ENCODE measurements around the gene SRMS.

The SRMS gene

DNA sequence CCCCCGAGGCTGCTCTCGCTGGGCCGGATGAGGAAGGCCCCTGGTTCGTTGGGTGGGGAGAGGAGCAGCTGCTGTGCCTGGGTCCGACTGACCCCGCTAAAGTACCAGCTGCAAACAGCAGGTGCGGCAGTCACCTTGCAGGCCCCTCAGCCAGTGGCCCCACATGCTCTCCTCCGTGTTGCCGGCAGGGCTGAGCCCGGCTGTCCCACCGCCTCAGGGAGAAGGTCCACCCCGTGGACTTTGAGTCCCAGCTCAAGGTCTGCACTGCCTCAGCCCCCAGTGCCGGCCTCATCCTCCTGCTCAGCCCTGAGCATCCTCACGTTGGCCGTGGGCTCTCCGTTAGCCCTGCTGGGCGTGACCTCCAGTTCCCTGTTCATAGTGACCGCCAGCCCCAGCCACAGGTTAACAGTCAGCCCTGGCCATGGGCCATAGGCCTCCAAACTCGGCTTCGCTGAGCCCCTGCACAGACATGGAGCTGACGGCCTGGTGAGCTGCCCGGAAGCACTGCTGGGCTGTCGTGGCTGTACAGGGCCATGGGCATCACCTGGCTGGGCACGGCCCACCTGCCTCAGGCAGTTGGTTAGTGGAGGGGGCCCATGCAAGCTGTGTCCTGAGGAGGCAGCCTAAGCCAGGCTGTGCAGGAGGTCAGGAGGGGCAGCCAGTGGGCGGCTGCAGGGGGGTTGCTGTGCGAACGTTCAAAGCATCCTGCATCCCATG is 3.1 kb downstream of the SRMS start:
- Histone ChIP-seq H3K27me3 (ENCODE audit: control insufficient read depth in 1 of 2, insufficient read depth in 2 of 2, low read length in 2 of 2) (peaks cover 33 to 40% of the 10 kb centered on the region in 2 donors), H3K27ac (ENCODE audit: low read depth, low read length) (no peak overlapping the region), H3K4me1 (ENCODE audit: control insufficient read depth in 1 of 2, insufficient read depth in 2 of 2, low read length in 2 of 2) (peaks cover 0 to 18% of the 10 kb centered on the region in 2 donors), H3K36me3 (ENCODE audit: control insufficient read depth in 1 of 2, insufficient read depth in 2 of 2, low read length in 2 of 2) (no peaks in the 10 kb centered on the region), H3K9me3 (ENCODE audit: control insufficient read depth in 1 of 2, low read length in 2 of 2) (no peaks in the 10 kb centered on the region), H3K9ac (ENCODE audit: low read depth in 1 of 2, low read length in 2 of 2) (no peak overlapping the region), H3K4me3 (ENCODE audit: low read depth in 1 of 2, low read length in 2 of 2) (no peak overlapping the region)

DNA sequence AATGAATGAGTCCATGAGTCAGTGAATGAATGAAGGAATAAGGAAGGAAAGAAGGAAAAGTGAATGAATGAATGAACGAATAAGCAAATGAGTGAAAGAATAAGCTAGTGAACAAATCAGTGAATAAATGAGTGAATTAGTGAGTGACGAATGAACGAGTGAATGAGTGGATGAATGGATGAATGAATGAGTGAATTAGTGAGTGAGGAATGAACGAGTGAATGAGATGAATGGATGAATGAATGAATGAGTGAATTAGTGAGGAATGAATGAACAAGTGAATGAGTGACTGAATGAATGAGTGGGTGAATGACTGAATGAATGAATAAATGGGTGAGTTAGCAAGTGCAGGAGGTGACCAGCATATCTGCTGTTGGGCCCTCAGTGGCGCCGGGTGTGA is 3.8 kb downstream of the SRMS start:
- Histone ChIP-seq H3K27ac (ENCODE audit: low read depth, low read length) (no peak overlapping the region), H3K27me3 (ENCODE audit: control insufficient read depth in 1 of 2, insufficient read depth in 2 of 2, low read length in 2 of 2) (peaks cover 31 to 38% of the 10 kb centered on the region in 2 donors), H3K4me3 (ENCODE audit: low read depth in 1 of 2, low read length in 2 of 2) (no peak overlapping the region), H3K36me3 (ENCODE audit: control insufficient read depth in 1 of 2, insufficient read depth in 2 of 2, low read length in 2 of 2) (no peaks in the 10 kb centered on the region), H3K9ac (ENCODE audit: low read depth in 1 of 2, low read length in 2 of 2) (no peak overlapping the region), H3K4me1 (ENCODE audit: control insufficient read depth in 1 of 2, insufficient read depth in 2 of 2, low read length in 2 of 2) (peaks cover 0 to 22% of the 10 kb centered on the region in 2 donors), H3K9me3 (ENCODE audit: control insufficient read depth in 1 of 2, low read length in 2 of 2) (no peaks in the 10 kb centered on the region)

DNA sequence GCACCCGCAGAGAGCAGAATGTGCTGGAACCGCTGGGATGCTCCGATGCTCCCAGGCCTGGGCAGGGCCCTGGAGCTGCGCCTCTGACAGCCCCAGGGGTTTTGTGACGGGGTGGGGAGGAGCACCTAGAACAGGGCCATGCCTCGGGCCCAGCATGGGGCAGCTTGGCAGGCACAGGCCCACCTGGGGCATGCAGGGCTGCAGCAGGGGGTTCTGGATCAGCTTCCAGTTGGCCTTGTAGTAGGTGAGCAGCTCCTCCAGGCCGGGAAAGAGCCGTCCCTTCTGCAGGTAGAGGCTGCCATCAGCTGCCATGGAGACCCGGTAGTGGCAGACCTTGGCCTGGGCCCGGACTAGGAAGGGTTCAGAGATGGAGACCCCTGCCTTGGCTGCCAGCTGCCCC is 4.4 kb downstream of the SRMS start:
- Histone ChIP-seq H3K4me3 (ENCODE audit: low read depth in 1 of 2, low read length in 2 of 2) (no peak overlapping the region), H3K27ac (ENCODE audit: low read depth, low read length) (no peak overlapping the region), H3K9me3 (ENCODE audit: control insufficient read depth in 1 of 2, low read length in 2 of 2) (no peaks in the 10 kb centered on the region), H3K9ac (ENCODE audit: low read depth in 1 of 2, low read length in 2 of 2) (no peak overlapping the region), H3K27me3 (ENCODE audit: control insufficient read depth in 1 of 2, insufficient read depth in 2 of 2, low read length in 2 of 2) (peaks cover 25 to 32% of the 10 kb centered on the region in 2 donors), H3K36me3 (ENCODE audit: control insufficient read depth in 1 of 2, insufficient read depth in 2 of 2, low read length in 2 of 2) (no peaks in the 10 kb centered on the region), H3K4me1 (ENCODE audit: control insufficient read depth in 1 of 2, insufficient read depth in 2 of 2, low read length in 2 of 2) (peaks cover 0 to 23% of the 10 kb centered on the region in 2 donors)

- Histone ChIP-seq H3K27ac (ENCODE audit: low read depth, low read length) (no peak overlapping the region), H3K4me3 (ENCODE audit: low read depth in 1 of 2, low read length in 2 of 2) (no peak overlapping the region), H3K4me1 (ENCODE audit: control insufficient read depth in 1 of 2, insufficient read depth in 2 of 2, low read length in 2 of 2) (peaks cover 0 to 23% of the 10 kb centered on the region in 2 donors), H3K36me3 (ENCODE audit: control insufficient read depth in 1 of 2, insufficient read depth in 2 of 2, low read length in 2 of 2) (no peaks in the 10 kb centered on the region), H3K9me3 (ENCODE audit: control insufficient read depth in 1 of 2, low read length in 2 of 2) (no peaks in the 10 kb centered on the region), H3K9ac (ENCODE audit: low read depth in 1 of 2, low read length in 2 of 2) (no peak overlapping the region), H3K27me3 (ENCODE audit: control insufficient read depth in 1 of 2, insufficient read depth in 2 of 2, low read length in 2 of 2) (peaks cover 23 to 28% of the 10 kb centered on the region in 2 donors)
Observed at GRCh38 chr20:63542696-63543095, 4.9 kb downstream of the SRMS start.

DNA sequence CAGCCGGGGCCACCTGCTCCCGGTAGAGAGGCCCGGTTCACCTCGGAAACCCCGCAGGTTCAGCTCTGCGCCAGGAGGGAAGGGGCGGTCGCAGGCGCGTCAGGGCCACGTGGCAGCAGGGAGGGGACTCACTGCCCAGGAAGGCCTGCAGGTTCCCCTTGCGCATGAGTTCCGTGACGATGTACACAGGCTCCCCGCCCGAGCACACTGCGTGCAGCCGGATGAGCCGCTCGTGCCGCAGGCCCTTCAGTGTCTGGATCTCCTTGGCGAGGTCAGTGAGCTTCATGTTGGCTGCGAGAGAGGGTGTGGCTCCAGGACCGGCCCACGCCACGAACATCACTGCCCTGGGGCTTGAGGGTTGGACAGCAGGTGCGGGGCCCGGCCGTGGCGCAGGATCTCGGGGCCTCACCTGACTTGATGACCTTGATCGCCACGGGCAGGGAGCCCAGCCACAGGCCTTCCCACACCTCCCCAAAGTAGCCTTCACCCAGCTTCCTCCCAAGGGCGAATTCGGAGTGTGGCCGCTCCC is 5.5 kb downstream of the SRMS start:
- Histone ChIP-seq H3K27me3 (ENCODE audit: control insufficient read depth in 1 of 2, insufficient read depth in 2 of 2, low read length in 2 of 2) (peaks cover 20 to 26% of the 10 kb centered on the region in 2 donors), H3K36me3 (ENCODE audit: control insufficient read depth in 1 of 2, insufficient read depth in 2 of 2, low read length in 2 of 2) (no peaks in the 10 kb centered on the region), H3K9ac (ENCODE audit: low read depth in 1 of 2, low read length in 2 of 2) (no peak overlapping the region), H3K4me1 (ENCODE audit: control insufficient read depth in 1 of 2, insufficient read depth in 2 of 2, low read length in 2 of 2) (peaks cover 0 to 29% of the 10 kb centered on the region in 2 donors), H3K9me3 (ENCODE audit: control insufficient read depth in 1 of 2, low read length in 2 of 2) (no peaks in the 10 kb centered on the region), H3K4me3 (ENCODE audit: low read depth in 1 of 2, low read length in 2 of 2) (no peak overlapping the region), H3K27ac (ENCODE audit: low read depth, low read length) (no peak overlapping the region)

GRCh38 chr20:63541371-63541770 is 6.2 kb downstream of the SRMS start:
- H3K4me1 ChIP-seq (ENCODE audit: control insufficient read depth in 1 of 2, insufficient read depth in 2 of 2, low read length in 2 of 2), result peaks cover 0 to 32% of the 10 kb centered on the region in 2 donors
- H3K36me3 ChIP-seq (ENCODE audit: control insufficient read depth in 1 of 2, insufficient read depth in 2 of 2, low read length in 2 of 2), result no peaks in the 10 kb centered on the region
- H3K27me3 ChIP-seq (ENCODE audit: control insufficient read depth in 1 of 2, insufficient read depth in 2 of 2, low read length in 2 of 2), result peaks cover 13 to 20% of the 10 kb centered on the region in 2 donors
- H3K9me3 ChIP-seq (ENCODE audit: control insufficient read depth in 1 of 2, low read length in 2 of 2), result no peaks in the 10 kb centered on the region
- H3K9ac ChIP-seq (ENCODE audit: low read depth in 1 of 2, low read length in 2 of 2), result no peak overlapping the region
- H3K4me3 ChIP-seq (ENCODE audit: low read depth in 1 of 2, low read length in 2 of 2), result no peak overlapping the region
- no peak overlapping the region for H3K27ac ChIP-seq (ENCODE audit: low read depth, low read length)

DNA sequence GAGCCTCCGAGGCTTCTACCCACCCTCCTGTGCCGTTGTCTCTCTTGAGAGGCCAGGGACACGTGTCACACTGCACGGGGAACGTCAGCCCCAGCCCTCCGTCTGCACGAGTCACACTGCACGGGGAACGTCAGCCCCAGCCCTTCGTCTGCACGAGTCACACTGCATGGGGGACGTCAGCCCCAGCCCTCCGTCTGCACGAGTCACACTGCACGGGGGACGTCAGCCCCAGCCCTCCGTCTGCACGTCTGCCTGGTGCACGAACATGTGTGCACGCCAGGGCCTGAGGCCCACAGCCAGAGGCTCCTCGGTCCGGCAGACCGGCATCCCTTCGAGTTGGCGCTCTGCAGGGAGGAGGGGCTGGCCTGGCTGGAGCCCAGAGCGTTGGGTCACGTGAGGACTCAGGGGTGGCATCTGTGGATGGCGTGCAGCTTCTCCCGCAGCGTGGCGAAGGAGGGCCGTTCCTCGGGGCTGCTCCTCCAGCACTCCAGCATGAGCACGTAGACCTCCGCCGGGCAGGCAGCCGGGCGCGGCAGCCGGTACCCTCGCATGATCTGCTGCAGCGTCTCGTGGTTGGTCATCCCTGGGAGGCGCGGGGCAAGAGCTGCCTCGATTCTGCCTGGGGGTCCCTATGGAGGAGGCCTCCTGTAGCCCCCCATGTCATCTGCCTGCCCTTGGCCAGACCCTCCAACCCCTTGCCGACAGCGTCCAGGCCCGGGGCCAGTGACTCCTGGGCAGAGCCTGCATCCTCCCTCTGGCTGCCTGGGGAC is 6.9 kb downstream of the SRMS start:
- no peaks in the 10 kb centered on the region for H3K36me3 ChIP-seq (ENCODE audit: control insufficient read depth in 1 of 2, insufficient read depth in 2 of 2, low read length in 2 of 2)
- no peak overlapping the region for H3K4me3 ChIP-seq (ENCODE audit: low read depth in 1 of 2, low read length in 2 of 2)
- H3K9ac ChIP-seq (ENCODE audit: low read depth in 1 of 2, low read length in 2 of 2), result no peak overlapping the region
- peaks cover 7 to 13% of the 10 kb centered on the region in 2 donors for H3K27me3 ChIP-seq (ENCODE audit: control insufficient read depth in 1 of 2, insufficient read depth in 2 of 2, low read length in 2 of 2)
- H3K27ac ChIP-seq (ENCODE audit: low read depth, low read length), result no peak overlapping the region
- no peaks in the 10 kb centered on the region for H3K9me3 ChIP-seq (ENCODE audit: control insufficient read depth in 1 of 2, low read length in 2 of 2)
- peaks cover 0 to 28% of the 10 kb centered on the region in 2 donors for H3K4me1 ChIP-seq (ENCODE audit: control insufficient read depth in 1 of 2, insufficient read depth in 2 of 2, low read length in 2 of 2)

DNA sequence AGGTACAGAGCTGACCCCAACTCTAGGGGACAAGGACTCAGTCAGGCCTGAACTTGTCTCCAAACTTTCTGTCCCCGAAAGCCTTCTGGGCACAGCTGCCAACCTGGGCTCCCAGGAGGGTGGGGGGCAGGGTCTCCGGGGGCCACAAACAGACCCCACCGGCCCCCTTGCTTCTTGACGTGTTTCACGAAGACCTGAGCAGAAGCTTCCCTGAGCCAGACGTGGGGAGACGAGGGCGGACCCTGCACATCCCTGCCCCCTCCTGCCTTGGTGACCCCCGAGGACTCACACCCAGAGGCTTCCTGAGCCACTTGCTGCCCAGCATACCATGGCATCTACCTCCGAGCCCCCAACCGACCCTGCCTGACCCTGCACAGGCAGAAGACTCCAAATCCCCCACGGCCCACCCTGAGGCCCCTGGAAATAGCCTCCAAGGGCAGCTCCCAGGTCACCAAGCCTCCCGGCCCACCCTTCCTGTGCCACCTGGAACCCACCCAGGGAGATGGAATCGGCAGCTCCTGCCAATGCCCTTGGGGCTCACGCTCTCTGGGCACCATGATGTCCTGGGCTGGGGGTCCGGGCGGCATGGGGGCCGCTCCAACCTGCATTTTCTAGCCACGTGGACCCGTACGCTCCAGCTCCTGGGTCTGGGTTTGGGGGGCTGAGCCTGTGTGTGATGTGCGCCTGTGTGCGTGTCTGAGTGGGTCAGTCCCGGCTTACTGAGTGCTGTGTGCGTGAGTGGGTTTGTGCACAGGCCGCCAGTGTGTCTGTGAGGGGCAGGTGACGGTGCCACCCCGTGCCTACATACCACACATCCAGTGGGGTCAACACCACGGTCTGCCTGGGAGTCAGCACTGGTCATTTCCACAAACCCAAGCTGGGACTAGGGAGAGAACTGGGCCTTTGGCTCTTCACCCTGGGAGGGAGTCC is 7.8 kb downstream of the SRMS start:
- peaks cover 7 to 10% of the 10 kb centered on the region in 2 donors for H3K27me3 ChIP-seq (ENCODE audit: control insufficient read depth in 1 of 2, insufficient read depth in 2 of 2, low read length in 2 of 2)
- peaks cover 6 to 24% of the 10 kb centered on the region in 2 donors for H3K4me1 ChIP-seq (ENCODE audit: control insufficient read depth in 1 of 2, insufficient read depth in 2 of 2, low read length in 2 of 2)
- no peak overlapping the region for H3K9ac ChIP-seq (ENCODE audit: low read depth in 1 of 2, low read length in 2 of 2)
- H3K9me3 ChIP-seq (ENCODE audit: control insufficient read depth in 1 of 2, low read length in 2 of 2), result no peaks in the 10 kb centered on the region
- H3K4me3 ChIP-seq (ENCODE audit: low read depth in 1 of 2, low read length in 2 of 2), result no peak overlapping the region
- no peaks in the 10 kb centered on the region for H3K36me3 ChIP-seq (ENCODE audit: control insufficient read depth in 1 of 2, insufficient read depth in 2 of 2, low read length in 2 of 2)
- H3K27ac ChIP-seq (ENCODE audit: low read depth, low read length), result no peak overlapping the region

- H3K9me3 ChIP-seq (ENCODE audit: control insufficient read depth in 1 of 2, low read length in 2 of 2), result no peaks in the 10 kb centered on the region
- peaks cover 3 to 8% of the 10 kb centered on the region in 2 donors for H3K27me3 ChIP-seq (ENCODE audit: control insufficient read depth in 1 of 2, insufficient read depth in 2 of 2, low read length in 2 of 2)
- H3K4me3 ChIP-seq (ENCODE audit: low read depth in 1 of 2, low read length in 2 of 2), result no peak overlapping the region
- H3K9ac ChIP-seq (ENCODE audit: low read depth in 1 of 2, low read length in 2 of 2), result peak overlapping the region in 1 of 2 donors; percentile 18
- no peak overlapping the region for H3K27ac ChIP-seq (ENCODE audit: low read depth, low read length)
- no peaks in the 10 kb centered on the region for H3K36me3 ChIP-seq (ENCODE audit: control insufficient read depth in 1 of 2, insufficient read depth in 2 of 2, low read length in 2 of 2)
- H3K4me1 ChIP-seq (ENCODE audit: control insufficient read depth in 1 of 2, insufficient read depth in 2 of 2, low read length in 2 of 2), result peaks cover 12 to 25% of the 10 kb centered on the region in 2 donors
Observed at GRCh38 chr20:63539092-63539430, 8.5 kb downstream of the SRMS start.

Data from duodenal mucosa (tissue), 2 donors.